ENCODE data around the gene JMJD1C.

JMJD1C gene

DNA sequence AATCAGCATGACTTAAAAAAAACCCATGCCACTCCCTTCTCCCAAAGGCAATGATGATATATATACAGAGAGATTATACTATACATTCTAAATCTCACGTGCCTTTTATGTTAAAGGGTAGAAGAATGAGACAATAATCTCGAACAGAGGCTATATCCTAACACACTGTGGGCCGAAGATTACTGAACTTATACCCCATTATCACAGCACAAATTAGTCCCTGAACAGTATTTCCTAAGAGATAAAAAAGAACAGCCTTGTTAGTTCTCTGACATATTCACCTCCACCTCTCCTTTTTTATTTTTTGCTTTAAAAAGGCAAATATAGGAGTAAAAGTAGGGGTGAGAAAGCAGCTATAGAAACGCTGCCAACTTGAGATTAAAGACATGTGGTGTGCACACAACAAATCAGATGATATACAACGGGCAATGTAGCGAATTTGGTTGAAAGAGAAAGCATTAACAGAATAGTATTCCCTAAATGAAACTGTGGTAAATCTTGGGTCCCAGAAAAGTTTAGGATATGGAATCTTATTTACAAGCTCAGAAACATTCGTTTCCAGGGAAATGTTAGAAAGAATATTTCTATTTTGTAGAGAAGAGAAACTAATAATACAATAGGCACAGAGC lies 69.5 kb downstream of the JMJD1C start:
- Histone ChIP-seq H3K4me1 (ENCODE audit: insufficient read depth, low read length, poor library complexity, severe bottlenecking) (no peaks in the 10 kb centered on the region), H3K9me3 (ENCODE audit: insufficient read depth, low read depth, low read length) (no peaks in the 10 kb centered on the region), H3K79me2 (ENCODE audit: insufficient read depth, low read length) (peaks cover 42% of the 10 kb centered on the region), H3K27me3 (ENCODE audit: insufficient read depth, low read length, poor library complexity, severe bottlenecking) (no peaks in the 10 kb centered on the region), H2AFZ (ENCODE audit: low read length) (no peak overlapping the region), H3K4me3 (ENCODE audit: low read length, poor library complexity, severe bottlenecking) (no peak overlapping the region), H3K4me2 (ENCODE audit: low read depth, low read length, poor library complexity, severe bottlenecking) (no peak overlapping the region), H3F3A (ENCODE audit: low read depth) (no peaks in the 10 kb centered on the region), H3K36me3 (ENCODE audit: insufficient read depth, low read length) (no peaks in the 10 kb centered on the region; the same call in 1 of the 2 replicates), H3K9me2 (replicated peaks; ENCODE audit: low read depth, low read length) (no peaks in the 10 kb centered on the region), H3K9ac (ENCODE audit: low read depth, low read length, poor library complexity, severe bottlenecking) (no peak overlapping the region), H4K20me1 (ENCODE audit: insufficient read depth, low read length, poor library complexity, severe bottlenecking) (no peaks in the 10 kb centered on the region)
- TF ChIP-seq CTCF (conservative IDR thresholded peaks at IDR 0.05; ENCODE audit: low read length) (no peak), EZH2phosphoT487 (IDR thresholded peaks at IDR 0.05; ENCODE audit: borderline replicate concordance) (no peak)

DNA sequence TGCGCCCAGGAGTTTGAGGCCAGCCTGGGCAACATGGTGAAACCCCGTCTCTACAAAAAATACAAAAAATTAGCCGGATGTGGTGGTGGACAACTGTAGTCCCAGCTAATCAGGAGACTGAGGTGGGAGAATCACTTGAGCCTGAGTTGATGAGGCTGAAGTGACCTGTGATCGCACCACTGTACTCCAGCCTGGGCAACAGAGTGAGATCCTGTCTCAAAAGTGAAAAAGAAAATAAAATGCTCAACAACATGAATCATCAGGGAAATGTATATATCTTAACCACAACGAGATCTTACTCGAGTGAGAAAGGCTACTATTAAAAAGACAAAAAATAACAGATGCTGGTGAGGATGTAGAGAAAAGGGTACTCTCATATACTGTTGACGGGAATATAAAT lies 72.7 kb downstream of the JMJD1C start:
- Histone ChIP-seq H3K27me3 (ENCODE audit: insufficient read depth, low read length, poor library complexity, severe bottlenecking) (no peaks in the 10 kb centered on the region), H3K36me3 (ENCODE audit: insufficient read depth, low read length) (no peaks in the 10 kb centered on the region), H3K4me2 (ENCODE audit: low read depth, low read length, poor library complexity, severe bottlenecking) (no peak overlapping the region), H3K9me2 (replicated peaks; ENCODE audit: low read depth, low read length) (no peaks in the 10 kb centered on the region), H3K9ac (ENCODE audit: low read depth, low read length, poor library complexity, severe bottlenecking) (no peak overlapping the region), H3K9me3 (ENCODE audit: insufficient read depth, low read depth, low read length) (no peaks in the 10 kb centered on the region), H3K4me1 (ENCODE audit: insufficient read depth, low read length, poor library complexity, severe bottlenecking) (peaks cover 3% of the 10 kb centered on the region), H4K20me1 (ENCODE audit: insufficient read depth, low read length, poor library complexity, severe bottlenecking) (peaks cover 27% of the 10 kb centered on the region), H2AFZ (ENCODE audit: low read length) (no peak overlapping the region), H3K79me2 (ENCODE audit: insufficient read depth, low read length) (peaks cover 45% of the 10 kb centered on the region), H3K4me3 (ENCODE audit: low read length, poor library complexity, severe bottlenecking) (no peak overlapping the region), H3F3A (ENCODE audit: low read depth) (no peaks in the 10 kb centered on the region)
- no peak for TF ChIP-seq EZH2phosphoT487 (IDR thresholded peaks at IDR 0.05; ENCODE audit: borderline replicate concordance)
- TF ChIP-seq CTCF (conservative IDR thresholded peaks at IDR 0.05; ENCODE audit: low read length): no peak

DNA sequence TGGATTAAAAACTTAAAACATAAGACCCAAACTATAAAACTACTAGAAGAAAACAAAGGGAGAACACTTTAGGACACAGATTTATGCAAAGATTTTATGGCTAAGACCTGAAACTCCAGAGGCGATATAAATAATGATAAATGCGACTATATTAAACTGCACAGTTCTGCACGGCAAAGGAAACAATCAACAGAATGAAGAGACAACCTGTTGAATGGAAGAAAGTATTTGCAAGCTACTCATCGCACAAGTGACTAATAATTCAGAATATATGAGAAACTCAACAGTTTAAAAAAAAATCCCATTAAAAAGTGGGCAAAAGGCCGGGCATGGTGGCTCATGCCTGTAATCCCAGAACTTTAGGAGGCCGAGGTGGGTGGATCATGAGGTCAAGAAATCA lies 73.6 kb downstream of the JMJD1C start:
- H2AFZ ChIP-seq (ENCODE audit: low read length): no peak overlapping the region
- TF ChIP-seq CTCF (conservative IDR thresholded peaks at IDR 0.05; ENCODE audit: low read length): no peak
- H3K9me2 ChIP-seq (replicated peaks; ENCODE audit: low read depth, low read length): no peaks in the 10 kb centered on the region
- H3F3A ChIP-seq (ENCODE audit: low read depth): no peaks in the 10 kb centered on the region
- H3K4me1 ChIP-seq (ENCODE audit: insufficient read depth, low read length, poor library complexity, severe bottlenecking): peaks cover 6% of the 10 kb centered on the region
- no peaks in the 10 kb centered on the region for H3K36me3 ChIP-seq (ENCODE audit: insufficient read depth, low read length)
- H3K79me2 ChIP-seq (ENCODE audit: insufficient read depth, low read length): peaks cover 51% of the 10 kb centered on the region
- H4K20me1 ChIP-seq (ENCODE audit: insufficient read depth, low read length, poor library complexity, severe bottlenecking): peaks cover 33% of the 10 kb centered on the region
- no peaks in the 10 kb centered on the region for H3K27me3 ChIP-seq (ENCODE audit: insufficient read depth, low read length, poor library complexity, severe bottlenecking)
- no peak overlapping the region for H3K4me3 ChIP-seq (ENCODE audit: low read length, poor library complexity, severe bottlenecking)
- H3K9me3 ChIP-seq (ENCODE audit: insufficient read depth, low read depth, low read length): no peaks in the 10 kb centered on the region
- H3K4me2 ChIP-seq (ENCODE audit: low read depth, low read length, poor library complexity, severe bottlenecking): no peak overlapping the region
- no peak overlapping the region for H3K9ac ChIP-seq (ENCODE audit: low read depth, low read length, poor library complexity, severe bottlenecking)

Measured in Loucy (cell line).